Measurements from ENCODE around the gene CLN6.

DNA sequence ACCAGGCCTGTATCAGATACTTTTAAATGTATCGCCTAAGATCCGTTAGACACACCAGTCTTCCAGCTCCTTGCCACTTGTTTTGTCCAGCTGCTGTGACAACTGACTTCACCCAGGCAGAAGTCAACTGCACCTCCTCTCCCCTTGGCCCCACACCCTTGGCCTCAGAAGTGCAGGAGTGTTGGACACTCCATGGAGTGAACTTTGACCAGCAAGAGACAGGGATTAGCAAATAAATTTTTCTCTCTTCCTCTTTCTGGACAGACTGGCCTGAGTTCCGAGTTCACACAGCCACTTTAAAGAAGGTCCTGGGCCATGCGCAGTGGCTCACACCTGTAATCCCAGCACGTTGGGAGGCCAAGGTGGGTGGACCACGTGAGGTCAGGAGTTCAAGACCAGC is 2.9 kb upstream of the CLN6 start:
- TF ChIP-seq, protein P1, sequence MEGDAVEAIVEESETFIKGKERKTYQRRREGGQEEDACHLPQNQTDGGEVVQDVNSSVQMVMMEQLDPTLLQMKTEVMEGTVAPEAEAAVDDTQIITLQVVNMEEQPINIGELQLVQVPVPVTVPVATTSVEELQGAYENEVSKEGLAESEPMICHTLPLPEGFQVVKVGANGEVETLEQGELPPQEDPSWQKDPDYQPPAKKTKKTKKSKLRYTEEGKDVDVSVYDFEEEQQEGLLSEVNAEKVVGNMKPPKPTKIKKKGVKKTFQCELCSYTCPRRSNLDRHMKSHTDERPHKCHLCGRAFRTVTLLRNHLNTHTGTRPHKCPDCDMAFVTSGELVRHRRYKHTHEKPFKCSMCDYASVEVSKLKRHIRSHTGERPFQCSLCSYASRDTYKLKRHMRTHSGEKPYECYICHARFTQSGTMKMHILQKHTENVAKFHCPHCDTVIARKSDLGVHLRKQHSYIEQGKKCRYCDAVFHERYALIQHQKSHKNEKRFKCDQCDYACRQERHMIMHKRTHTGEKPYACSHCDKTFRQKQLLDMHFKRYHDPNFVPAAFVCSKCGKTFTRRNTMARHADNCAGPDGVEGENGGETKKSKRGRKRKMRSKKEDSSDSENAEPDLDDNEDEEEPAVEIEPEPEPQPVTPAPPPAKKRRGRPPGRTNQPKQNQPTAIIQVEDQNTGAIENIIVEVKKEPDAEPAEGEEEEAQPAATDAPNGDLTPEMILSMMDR (conservative IDR thresholded peaks at IDR 0.05; ENCODE audit: low read length): no peak
- TF ChIP-seq EZH2phosphoT487 (IDR thresholded peaks at IDR 0.05; ENCODE audit: borderline replicate concordance, low read depth, low read length): no peak
